SK-N-SH treated with all-trans-retinoic acid at 6 μM for 48 hours (cell line): ENCODE measurements around the gene BACH2.

ENCODE experiments used
- ARNTL ChIP-seq: fragments of 450-650 bp; formaldehyde crosslinking; IDR thresholded peaks from 2 replicates; pipeline ENCODE4 v1.5.0; 2020; ENCODE audit warnings: low read depth, mild to moderate bottlenecking, moderate library complexity, borderline replicate concordance
- CSDC2 ChIP-seq: fragments of 250-450 bp; sonication (Bioruptor Pico); IDR thresholded peaks from 2 replicates; pipeline ENCODE4 v1.5.0; 2020; ENCODE audit warnings: mild to moderate bottlenecking, moderate library complexity

DNA sequence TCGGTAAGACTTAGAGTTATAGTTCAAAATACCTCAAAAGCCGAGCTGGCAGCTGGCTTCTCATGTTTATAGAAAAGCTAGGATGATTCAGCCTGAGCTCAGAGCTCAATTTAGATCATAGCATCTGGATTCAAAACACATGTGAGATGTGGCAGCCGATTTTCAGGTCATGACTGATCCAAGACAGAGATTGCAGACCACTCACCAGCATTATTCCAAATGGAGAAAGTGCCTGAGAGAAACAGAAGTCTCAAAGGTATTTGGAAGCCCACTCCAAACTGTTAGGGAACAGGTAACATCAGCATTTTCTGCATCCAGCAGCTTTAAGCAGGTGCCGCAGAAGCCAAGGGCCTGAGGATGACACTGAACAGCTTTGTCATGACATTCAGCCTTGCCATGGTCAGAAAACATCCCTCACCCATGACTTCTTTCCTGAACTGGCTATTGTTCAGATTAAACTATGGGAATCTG is 102.2 kb downstream of the BACH2 start:
- no peak for TF ChIP-seq ARNTL (CRISPR knock-in tag)
- no peak for TF ChIP-seq CSDC2
